Epithelial cell of esophagus (primary cell): ENCODE measurements around the gene GOLGA1.
A peak's percentile ranks its signal among the peaks of the same experiment; 100 is the strongest.
"Not testable (repeated sequence)": the region's sequence is repeated elsewhere in the genome, so short reads cannot be mapped to it uniquely, and the experiment has no call there.

ENCODE experiments used
- DNase-seq: peaks from one replicate; pipeline ENCODE4 v3.0.0; 2010; ENCODE audit warnings: low read depth
- H3K4me3 ChIP-seq: 2 replicates; pipeline ENCODE4 v1.5.1; 2011; ENCODE audit warnings: mild to moderate bottlenecking, low read length, control low read depth
- TF ChIP-seq, protein P1 (sequence below): IDR thresholded peaks from 2 replicates; pipeline ENCODE4 v1.5.1; 2011; ENCODE audit warnings: low read depth, mild to moderate bottlenecking, low read length, control low read depth, inconsistent platforms; ENCODE audit not compliant: insufficient read depth; ENCODE audit errors: missing control alignments

The GOLGA1 gene

DNA sequence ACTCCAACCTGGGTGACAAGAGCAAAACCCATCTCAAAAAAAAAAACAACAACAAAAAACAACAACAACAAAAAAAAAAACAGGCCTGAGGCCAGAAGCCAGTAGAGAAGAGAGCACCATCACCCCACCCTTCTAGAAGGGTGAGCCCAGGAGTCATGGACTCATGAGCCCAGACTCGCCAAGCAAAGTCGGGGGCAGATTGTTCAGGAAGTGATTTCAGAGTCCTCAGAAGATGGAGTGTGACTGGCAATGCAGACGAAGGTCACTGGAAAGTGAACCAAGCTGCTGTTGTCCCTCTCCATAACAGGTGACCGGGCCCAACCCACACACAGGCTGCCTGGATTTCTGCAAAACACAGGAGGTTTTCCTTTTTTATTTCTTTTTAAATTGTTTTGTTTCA, 96.6 kb downstream of the GOLGA1 start:
- no peak for DNase-seq
- no peak overlapping the region for H3K4me3 ChIP-seq
- TF ChIP-seq, protein P1, sequence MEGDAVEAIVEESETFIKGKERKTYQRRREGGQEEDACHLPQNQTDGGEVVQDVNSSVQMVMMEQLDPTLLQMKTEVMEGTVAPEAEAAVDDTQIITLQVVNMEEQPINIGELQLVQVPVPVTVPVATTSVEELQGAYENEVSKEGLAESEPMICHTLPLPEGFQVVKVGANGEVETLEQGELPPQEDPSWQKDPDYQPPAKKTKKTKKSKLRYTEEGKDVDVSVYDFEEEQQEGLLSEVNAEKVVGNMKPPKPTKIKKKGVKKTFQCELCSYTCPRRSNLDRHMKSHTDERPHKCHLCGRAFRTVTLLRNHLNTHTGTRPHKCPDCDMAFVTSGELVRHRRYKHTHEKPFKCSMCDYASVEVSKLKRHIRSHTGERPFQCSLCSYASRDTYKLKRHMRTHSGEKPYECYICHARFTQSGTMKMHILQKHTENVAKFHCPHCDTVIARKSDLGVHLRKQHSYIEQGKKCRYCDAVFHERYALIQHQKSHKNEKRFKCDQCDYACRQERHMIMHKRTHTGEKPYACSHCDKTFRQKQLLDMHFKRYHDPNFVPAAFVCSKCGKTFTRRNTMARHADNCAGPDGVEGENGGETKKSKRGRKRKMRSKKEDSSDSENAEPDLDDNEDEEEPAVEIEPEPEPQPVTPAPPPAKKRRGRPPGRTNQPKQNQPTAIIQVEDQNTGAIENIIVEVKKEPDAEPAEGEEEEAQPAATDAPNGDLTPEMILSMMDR = no peak

DNA sequence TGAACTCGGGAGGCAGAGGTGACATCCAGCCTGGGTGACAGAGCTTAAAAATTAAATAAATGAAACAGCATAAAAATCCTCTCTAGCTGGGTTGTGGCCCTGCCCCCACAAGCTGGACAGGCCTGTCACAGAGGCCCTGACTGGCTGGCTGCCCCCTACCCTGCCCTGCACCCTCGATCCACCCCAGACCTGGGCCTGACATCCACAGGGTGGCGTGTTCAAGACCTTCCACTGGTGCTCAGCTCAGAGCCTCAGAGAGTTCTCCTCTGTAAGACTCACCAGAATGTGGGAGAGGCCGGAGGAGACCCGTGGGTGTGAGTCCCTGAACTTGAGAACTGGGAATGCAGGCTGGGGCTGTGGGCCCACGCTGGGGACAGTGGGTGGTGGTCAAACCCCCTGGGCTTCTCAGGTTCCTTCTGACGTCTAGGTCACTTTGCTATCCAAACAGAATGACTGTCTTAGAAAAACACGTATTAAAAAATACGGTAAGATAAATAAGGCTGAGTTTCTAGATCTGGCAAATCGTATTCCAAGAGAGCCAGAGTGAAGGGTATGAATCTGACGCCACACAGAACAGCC, 97.3 kb downstream of the GOLGA1 start:
- no peak for DNase-seq
- H3K4me3 ChIP-seq = no peak overlapping the region
- TF ChIP-seq, protein P1 = no peak

GRCh38 chr9:124841075-124841821, 99.6 kb downstream of the GOLGA1 start:
- TF ChIP-seq, protein P1 = no peak
- H3K4me3 ChIP-seq = no peak overlapping the region
- DNase-seq = no peak

DNA sequence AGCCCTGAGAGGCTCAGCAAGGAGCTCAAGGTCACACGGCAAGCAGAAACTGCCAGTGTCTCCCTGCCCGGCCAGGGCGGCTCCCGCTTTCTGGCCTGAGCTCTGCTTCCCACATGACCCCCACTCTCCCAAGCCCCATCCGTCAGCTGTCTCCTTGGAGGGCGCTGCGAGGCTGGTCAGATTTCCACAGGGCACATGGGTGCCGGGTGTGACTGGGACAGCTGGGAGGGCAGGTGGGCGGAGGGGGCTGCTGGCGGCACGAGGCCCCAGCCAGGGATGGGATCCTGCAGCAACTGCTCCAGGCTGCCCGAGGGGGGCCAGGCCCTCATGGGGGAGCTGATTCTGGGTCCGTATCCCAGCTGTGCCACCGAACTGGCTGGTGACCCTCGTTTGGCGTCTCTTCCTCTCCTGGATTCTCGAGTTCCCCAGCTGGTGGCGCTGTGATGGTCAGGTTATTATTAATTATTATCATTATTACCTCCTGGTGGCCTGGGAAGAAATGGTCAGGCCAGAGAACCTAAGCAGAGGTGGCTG, 100.5 kb downstream of the GOLGA1 start:
- no peak for DNase-seq
- TF ChIP-seq, protein P1 = peak; percentile 37
- no peak overlapping the region for H3K4me3 ChIP-seq

- no peak for DNase-seq
- H3K4me3 ChIP-seq = no peak overlapping the region
- TF ChIP-seq, protein P1 = peak; percentile 59
Measured at GRCh38 chr9:124839612-124840299, 101.1 kb downstream of the GOLGA1 start.

GRCh38 chr9:124838567-124839275, 102.2 kb downstream of the GOLGA1 start:
- not testable (repeated sequence) for H3K4me3 ChIP-seq, DNase-seq

GRCh38 chr9:124838132-124838531, 102.8 kb downstream of the GOLGA1 start:
- not testable (repeated sequence) for DNase-seq, H3K4me3 ChIP-seq
